Measurements from ENCODE around the gene LGI2. TPM values are rescaled to one million over a fixed set of nuclear protein-coding genes. Genes with fewer than 3 reads are reported as not detected.

LGI2 gene
- total and polyA plus RNA-seq, 2 experiments from 2014 or later = 0.63 to 8.0 TPM

- H3F3A ChIP-seq (replicated peaks; ENCODE audit: low read depth) = no peaks in the 10 kb centered on the region
- Mint-ChIP-seq H3K27me3 (ENCODE audit: insufficient read depth, low read depth, poor library complexity) (no peaks in the 10 kb centered on the region), H3K4me1 (peaks cover 4% of the 10 kb centered on the region), H3K4me3 (no peak overlapping the region), H3K36me3 (ENCODE audit: low read depth) (peaks cover 16% of the 10 kb centered on the region; the same call in 2 of the 3 replicates), H3K27ac (no peak overlapping the region), H3K9me3 (no peaks in the 10 kb centered on the region)
- H3K27ac ChIP-seq (ENCODE audit: low read depth) = no peak overlapping the region
- H3K27me3 ChIP-seq (ENCODE audit: insufficient read depth) = 0 out of 2 replicates have a peak, but pooled peaks cover 1% of the 10 kb centered on the region
- no peaks in the 10 kb centered on the region for H3K4me1 ChIP-seq (ENCODE audit: insufficient read depth)
- no peak for TF ChIP-seq ETS1 (IDR thresholded peaks at IDR 0.05)
- TF ChIP-seq ZNF462 (CRISPR knock-in tag; IDR thresholded peaks at IDR 0.05) = no peak
- TF ChIP-seq CREB1 (CRISPR knock-in tag; IDR thresholded peaks at IDR 0.05; ENCODE audit: low read depth) = no peak
- no peak for TF ChIP-seq JUNB (IDR thresholded peaks at IDR 0.05; ENCODE audit: unreplicated experiment)
- no peak for TF ChIP-seq EZH2phosphoT487 (IDR thresholded peaks at IDR 0.05; ENCODE audit: unreplicated experiment)
- no peak for TF ChIP-seq ZNF331 (CRISPR knock-in tag; IDR thresholded peaks at IDR 0.05; ENCODE audit: low read depth)
- TF ChIP-seq POLR2AphosphoS5 (IDR thresholded peaks at IDR 0.05; ENCODE audit: low read depth) = no peak
- TF ChIP-seq EZH2 (IDR thresholded peaks at IDR 0.05; ENCODE audit: low read depth, unreplicated experiment) = no peak
- TF ChIP-seq STAT1 (IDR thresholded peaks at IDR 0.05; ENCODE audit: unreplicated experiment) = no peak
- no peak for TF ChIP-seq CTCF (conservative IDR thresholded peaks at IDR 0.05; ENCODE audit: low read depth in 2 of 2)
- H3K4me3 ChIP-seq = no peak overlapping the region
- no peak for DNase-seq (ENCODE audit: low spot score)
- no peak overlapping the region for H3K4me2 ChIP-seq
- 0 out of 2 replicates have a peak, but pooled peaks cover 4% of the 10 kb centered on the region for H3K36me3 ChIP-seq (ENCODE audit: insufficient read depth)
- H3K79me2 ChIP-seq (replicated peaks; ENCODE audit: insufficient read depth) = no peaks in the 10 kb centered on the region
- no peak overlapping the region for H2AFZ ChIP-seq
- ATAC-seq = no peak
- H3K9me2 ChIP-seq (ENCODE audit: insufficient read depth) = no peaks in the 10 kb centered on the region
- H4K20me1 ChIP-seq (replicated peaks; ENCODE audit: insufficient read depth) = no peaks in the 10 kb centered on the region
Measured at GRCh38 chr4:25022766-25023165, 8.0 kb downstream of the LGI2 start.
